Subcutaneous abdominal adipose tissue (tissue), 5 donors: Measurements from ENCODE around the gene CASS4.
A peak's percentile ranks its signal among the peaks of the same experiment; 100 is the strongest.
"Not testable (repeated sequence)": the region's sequence is repeated elsewhere in the genome, so short reads cannot be mapped to it uniquely, and the experiment has no call there.

ENCODE experiments used
- H3K27ac ChIP-seq: one replicate; pipeline ENCODE4 v1.7.0; 2013; ENCODE audit warnings: low read depth, mild to moderate bottlenecking, inconsistent platforms, low read length, moderate library complexity
- H3K27me3 ChIP-seq, 5 donors: one replicate each; pipeline ENCODE4 v1.7.0; 2013; ENCODE audit warnings: low read length in 5 of 5, inconsistent platforms in 1 of 5; ENCODE audit not compliant: control insufficient read depth in 5 of 5, insufficient read depth in 4 of 5
- H3K36me3 ChIP-seq, 5 donors: one replicate each; pipeline ENCODE4 v1.7.0; 2013; ENCODE audit warnings: low read length in 5 of 5; ENCODE audit not compliant: control insufficient read depth in 5 of 5, insufficient read depth in 5 of 5
- H3K4me1 ChIP-seq, 5 donors: one replicate each; pipeline ENCODE4 v1.7.0; 2013; ENCODE audit warnings: low read length in 5 of 5, mild to moderate bottlenecking in 3 of 5, moderate library complexity in 1 of 5; ENCODE audit not compliant: control insufficient read depth in 5 of 5, insufficient read depth in 5 of 5
- H3K4me3 ChIP-seq, 5 donors: one replicate each; pipeline ENCODE4 v1.7.0; 2013; ENCODE audit warnings: low read length in 5 of 5, low read depth in 1 of 5
- H3K9ac ChIP-seq, 5 donors: one replicate each; pipeline ENCODE4 v1.7.0; 2013; ENCODE audit warnings: low read length in 5 of 5, mild to moderate bottlenecking in 4 of 5, moderate library complexity in 3 of 5
- H3K9me3 ChIP-seq, 5 donors: one replicate each; pipeline ENCODE4 v1.7.0; 2013; ENCODE audit warnings: low read length in 5 of 5; ENCODE audit not compliant: control insufficient read depth in 5 of 5
- donor health status: healthy.
- donor health status: healthy.
- donor health status: healthy.
- donor health status: healthy.
- donor health status: healthy.

The CASS4 gene

GRCh38 chr20:56380375-56380774, 31.7 kb upstream of the CASS4 start:
- Histone ChIP-seq H3K27ac (no peak overlapping the region), H3K4me3 (no peak overlapping the region), H3K9me3 (no peaks in the 10 kb centered on the region), H3K4me1 (no peaks in the 10 kb centered on the region), H3K9ac (no peak overlapping the region), H3K36me3 (peaks cover 0 to 4% (median 0%) of the 10 kb centered on the region in 5 donors), H3K27me3 (no peaks in the 10 kb centered on the region)

DNA sequence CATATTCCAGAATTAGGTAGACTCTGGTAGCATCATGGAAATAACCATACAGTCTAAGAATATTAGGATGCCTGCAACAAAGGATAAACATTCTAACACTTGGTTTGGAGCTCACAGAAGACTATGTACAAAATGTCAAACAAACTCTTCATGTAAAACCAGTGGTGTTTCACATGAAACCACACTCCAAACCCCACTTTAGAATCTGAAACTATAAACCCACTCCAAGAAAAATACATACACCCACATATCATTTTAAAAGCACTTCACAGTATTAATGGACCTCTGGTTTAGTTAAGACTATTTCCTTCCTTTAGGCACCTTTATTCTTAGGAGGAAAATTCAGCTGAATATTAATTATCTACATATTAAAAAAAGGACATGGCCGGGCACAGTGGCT, 30.6 kb upstream of the CASS4 start:
- H3K27ac ChIP-seq = no peak overlapping the region
- no peak overlapping the region for H3K4me3 ChIP-seq
- H3K9ac ChIP-seq = no peak overlapping the region
- H3K4me1 ChIP-seq = no peaks in the 10 kb centered on the region
- H3K36me3 ChIP-seq = peaks cover 0 to 9% (median 0%) of the 10 kb centered on the region in 5 donors
- H3K9me3 ChIP-seq = no peaks in the 10 kb centered on the region
- H3K27me3 ChIP-seq = no peaks in the 10 kb centered on the region

DNA sequence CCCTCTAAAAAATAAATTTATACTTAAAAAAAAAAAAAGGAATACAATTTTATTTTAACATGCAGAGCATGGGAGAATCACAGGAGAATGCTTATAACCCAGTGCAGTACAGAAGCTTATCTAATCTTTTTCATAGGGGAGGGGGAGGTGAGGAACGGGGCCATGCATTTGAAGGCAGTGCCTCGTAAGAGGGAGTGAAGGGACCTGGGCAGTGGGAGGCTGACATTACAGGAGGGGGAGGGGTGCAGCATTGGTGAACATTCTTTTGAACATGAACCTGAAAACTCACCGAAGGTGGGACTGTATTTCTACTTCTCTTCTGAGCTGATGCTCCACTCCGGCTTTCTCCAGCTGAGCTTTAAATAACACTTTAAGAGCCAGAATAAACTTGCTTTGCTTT, 29.4 kb upstream of the CASS4 start:
- Histone ChIP-seq H3K4me3 (no peak overlapping the region), H3K9me3 (no peaks in the 10 kb centered on the region), H3K9ac (no peak overlapping the region), H3K27ac (no peak overlapping the region), H3K36me3 (peaks cover 0 to 9% (median 0%) of the 10 kb centered on the region in 5 donors), H3K27me3 (no peaks in the 10 kb centered on the region), H3K4me1 (no peaks in the 10 kb centered on the region)

GRCh38 chr20:56383334-56383733, 28.7 kb upstream of the CASS4 start:
- H3K36me3 ChIP-seq = peaks cover 0 to 9% (median 0%) of the 10 kb centered on the region in 5 donors
- no peaks in the 10 kb centered on the region for H3K27me3 ChIP-seq
- H3K27ac ChIP-seq = no peak overlapping the region
- peak overlapping the region in 1 of 5 donors; percentile 20 for H3K9ac ChIP-seq
- H3K9me3 ChIP-seq = no peaks in the 10 kb centered on the region
- no peak overlapping the region for H3K4me3 ChIP-seq
- no peaks in the 10 kb centered on the region for H3K4me1 ChIP-seq

GRCh38 chr20:56385130-56385529, 26.9 kb upstream of the CASS4 start:
- Histone ChIP-seq H3K36me3 (peaks cover 0 to 9% (median 0%) of the 10 kb centered on the region in 5 donors), H3K4me1 (no peaks in the 10 kb centered on the region), H3K27me3 (no peaks in the 10 kb centered on the region), H3K4me3 (no peak overlapping the region), H3K27ac (no peak overlapping the region), H3K9ac (no peak overlapping the region), H3K9me3 (no peaks in the 10 kb centered on the region)

DNA sequence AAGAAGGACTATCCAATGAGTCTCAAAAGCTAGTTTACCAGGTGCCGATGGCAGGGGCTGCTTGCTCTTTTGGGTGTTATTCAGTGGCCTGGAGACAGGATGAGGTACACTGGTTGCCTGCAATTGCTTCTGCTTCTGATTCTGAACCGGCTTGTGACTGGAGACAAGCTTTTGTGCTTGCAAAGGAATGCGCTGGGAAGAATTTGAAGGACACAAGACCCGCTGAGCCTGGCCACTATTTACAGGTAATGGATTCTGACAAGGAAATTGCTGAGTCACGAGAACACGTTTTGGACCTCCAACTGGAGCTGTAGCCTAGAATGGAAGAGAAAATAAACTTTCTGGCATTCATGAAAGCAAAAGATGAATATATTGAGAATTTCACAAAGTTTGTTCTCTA, 25.8 kb upstream of the CASS4 start:
- no peak overlapping the region for H3K4me3 ChIP-seq
- no peak overlapping the region for H3K9ac ChIP-seq
- H3K27ac ChIP-seq = no peak overlapping the region
- H3K9me3 ChIP-seq = no peaks in the 10 kb centered on the region
- H3K27me3 ChIP-seq = no peaks in the 10 kb centered on the region
- peaks cover 0 to 4% (median 3%) of the 10 kb centered on the region in 5 donors for H3K4me1 ChIP-seq
- H3K36me3 ChIP-seq = peaks cover 0 to 9% (median 0%) of the 10 kb centered on the region in 5 donors

- H3K36me3 ChIP-seq = peaks cover 0 to 5% (median 0%) of the 10 kb centered on the region in 5 donors
- no peak overlapping the region for H3K4me3 ChIP-seq
- H3K9me3 ChIP-seq = no peaks in the 10 kb centered on the region
- peaks cover 7 to 25% (median 21%) of the 10 kb centered on the region in 5 donors for H3K4me1 ChIP-seq
- H3K9ac ChIP-seq = no peak overlapping the region
- H3K27ac ChIP-seq = no peak overlapping the region
- H3K27me3 ChIP-seq = no peaks in the 10 kb centered on the region
Observed at GRCh38 chr20:56388882-56389281, 23.2 kb upstream of the CASS4 start.

DNA sequence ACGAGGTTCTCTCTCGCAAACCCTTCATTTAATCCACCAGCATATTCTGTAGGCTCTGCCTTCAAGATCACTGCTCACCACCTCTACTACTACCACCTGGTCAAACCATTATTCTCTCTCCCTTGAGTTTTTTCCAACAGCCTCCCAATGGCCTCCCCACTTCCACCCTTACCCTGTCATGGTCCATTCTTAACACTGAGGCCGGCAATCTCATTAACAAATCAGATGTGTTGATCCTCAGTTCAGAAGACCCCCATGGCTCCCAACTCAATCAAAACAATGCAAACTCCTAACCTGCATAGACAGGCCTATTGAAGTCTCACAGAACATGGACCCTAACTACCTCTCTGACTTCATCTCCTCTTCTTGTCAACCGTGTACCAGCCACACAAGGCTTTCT, 22.3 kb upstream of the CASS4 start:
- Histone ChIP-seq H3K4me3 (no peak overlapping the region), H3K36me3 (peaks cover 0 to 5% (median 0%) of the 10 kb centered on the region in 5 donors), H3K27ac (no peak overlapping the region), H3K4me1 (peaks cover 7 to 28% (median 23%) of the 10 kb centered on the region in 5 donors), H3K9me3 (no peaks in the 10 kb centered on the region), H3K27me3 (no peaks in the 10 kb centered on the region), H3K9ac (no peak overlapping the region)

GRCh38 chr20:56390396-56390795, 21.7 kb upstream of the CASS4 start:
- H3K27ac ChIP-seq, H3K9ac ChIP-seq, H3K9me3 ChIP-seq, H3K4me3 ChIP-seq, H3K27me3 ChIP-seq: not testable (repeated sequence)
- Histone ChIP-seq H3K36me3 (peaks cover 2 to 10% (median 4%) of the 10 kb centered on the region in 5 donors), H3K4me1 (peaks cover 7 to 28% (median 23%) of the 10 kb centered on the region in 5 donors)

- H3K27ac ChIP-seq = no peak overlapping the region
- H3K9me3 ChIP-seq = no peaks in the 10 kb centered on the region
- peak overlapping the region in 4 of 5 donors; percentile 62 to 99 (median 96) for H3K4me3 ChIP-seq
- H3K27me3 ChIP-seq = no peaks in the 10 kb centered on the region
- peaks cover 8 to 13% (median 9%) of the 10 kb centered on the region in 5 donors for H3K36me3 ChIP-seq
- H3K4me1 ChIP-seq = peaks cover 7 to 28% (median 23%) of the 10 kb centered on the region in 5 donors
- peak overlapping the region in 2 of 5 donors; percentile 66 to 92 for H3K9ac ChIP-seq
Observed at GRCh38 chr20:56391037-56391436, 21.0 kb upstream of the CASS4 start.
